SK-N-SH treated with all-trans-retinoic acid at 6 μM for 48 hours (cell line): ENCODE measurements around the gene MYO16.

Experiments
- ATAC-seq: fragments of 200-7000 bp; cut with Tn5 transposase; 3 replicates; pipeline ENCODE4 v1.9.1; 2020; ENCODE audit warnings: mild to moderate bottlenecking, moderate library complexity
- ARNTL ChIP-seq: fragments of 450-650 bp; formaldehyde crosslinking; IDR thresholded peaks from 2 replicates; pipeline ENCODE4 v1.5.0; 2020; ENCODE audit warnings: low read depth, mild to moderate bottlenecking, moderate library complexity, borderline replicate concordance
- BACH2 ChIP-seq: fragments of 250-450 bp; sonication (Bioruptor Pico); IDR thresholded peaks from 2 replicates; pipeline ENCODE4 v1.9.0; 2021; ENCODE audit warnings: mild to moderate bottlenecking, borderline replicate concordance
- CREB5 ChIP-seq: fragments of 250-450 bp; sonication (Bioruptor Pico); IDR thresholded peaks from 2 replicates; pipeline ENCODE4 v1.5.1; 2020; ENCODE audit warnings: low read depth, mild to moderate bottlenecking, moderate library complexity
- CSDC2 ChIP-seq: fragments of 250-450 bp; sonication (Bioruptor Pico); IDR thresholded peaks from 2 replicates; pipeline ENCODE4 v1.5.0; 2020; ENCODE audit warnings: mild to moderate bottlenecking, moderate library complexity
- CSRNP3 ChIP-seq: fragments of 250-450 bp; sonication (Bioruptor Pico); IDR thresholded peaks from 2 replicates; pipeline ENCODE4 v1.5.1; 2021; ENCODE audit warnings: mild to moderate bottlenecking, moderate library complexity
- GLIS3 ChIP-seq: fragments of 250-450 bp; sonication (Bioruptor Pico); IDR thresholded peaks from 2 replicates; pipeline ENCODE4 v1.5.0; 2020; ENCODE audit warnings: mild to moderate bottlenecking, moderate library complexity
- ISL1 ChIP-seq: fragments of 250-450 bp; sonication (Bioruptor Pico); IDR thresholded peaks from 2 replicates; pipeline ENCODE4 v2.1.2; 2022; ENCODE audit warnings: mild to moderate bottlenecking, moderate library complexity
- PATZ1 ChIP-seq: fragments of 250-450 bp; sonication (Bioruptor Pico); IDR thresholded peaks from 2 replicates; pipeline ENCODE4 v1.8.0; 2020; ENCODE audit warnings: mild to moderate bottlenecking, moderate library complexity, borderline replicate concordance
- POU6F1 ChIP-seq: fragments of 250-450 bp; sonication (Bioruptor Pico); IDR thresholded peaks from 2 replicates; pipeline ENCODE4 v1.8.0; 2021; ENCODE audit warnings: low read depth, mild to moderate bottlenecking, moderate library complexity, borderline replicate concordance
- PPARA ChIP-seq: fragments of 250-450 bp; sonication (Bioruptor Pico); IDR thresholded peaks from 2 replicates; pipeline ENCODE4 v1.5.0; 2020; ENCODE audit warnings: mild to moderate bottlenecking, borderline replicate concordance
- RARB ChIP-seq: fragments of 250-450 bp; sonication (Bioruptor Pico); IDR thresholded peaks from 2 replicates; pipeline ENCODE4 v1.8.0; 2021; ENCODE audit warnings: mild to moderate bottlenecking, moderate library complexity
- SNAI2 ChIP-seq: fragments of 250-450 bp; sonication (Bioruptor Pico); IDR thresholded peaks from 2 replicates; pipeline ENCODE4 v1.5.0; 2020; ENCODE audit warnings: mild to moderate bottlenecking, moderate library complexity
- TCF4 ChIP-seq: fragments of 250-450 bp; sonication (Bioruptor Pico); IDR thresholded peaks from 2 replicates; pipeline ENCODE4 v1.8.0; 2021; ENCODE audit warnings: mild to moderate bottlenecking, moderate library complexity, borderline replicate concordance
- TOX ChIP-seq: fragments of 250-450 bp; sonication (Bioruptor Pico); IDR thresholded peaks from 2 replicates; pipeline ENCODE4 v1.8.0; 2021; ENCODE audit warnings: mild to moderate bottlenecking, moderate library complexity, borderline replicate concordance
- TSHZ2 ChIP-seq: fragments of 250-450 bp; sonication (Bioruptor Pico); IDR thresholded peaks from 2 replicates; pipeline ENCODE4 v1.5.0; 2020; ENCODE audit warnings: mild to moderate bottlenecking, moderate library complexity
- ZC3H10 ChIP-seq: fragments of 250-450 bp; sonication (Bioruptor Pico); IDR thresholded peaks from 2 replicates; pipeline ENCODE4 v1.5.1; 2021; ENCODE audit warnings: mild to moderate bottlenecking, moderate library complexity
- ZFP3 ChIP-seq: fragments of 250-450 bp; sonication (Bioruptor Pico); IDR thresholded peaks from 2 replicates; pipeline ENCODE4 v1.5.0; 2020; ENCODE audit warnings: mild to moderate bottlenecking, moderate library complexity
- ZFP30 ChIP-seq: fragments of 450-650 bp; formaldehyde crosslinking; IDR thresholded peaks from 2 replicates; pipeline ENCODE4 v1.5.0; 2022; ENCODE audit warnings: mild to moderate bottlenecking, moderate library complexity
- ZNF565 ChIP-seq: fragments of 450-650 bp; formaldehyde crosslinking; conservative IDR thresholded peaks from 2 replicates; pipeline ENCODE4 v1.5.0; 2020; ENCODE audit warnings: low read depth, mild to moderate bottlenecking, moderate library complexity
- ZNF70 ChIP-seq: fragments of 450-650 bp; formaldehyde crosslinking; IDR thresholded peaks from 2 replicates; pipeline ENCODE4 v1.5.0; 2020; ENCODE audit warnings: mild to moderate bottlenecking, moderate library complexity
- ZNF8 ChIP-seq: fragments of 450-650 bp; formaldehyde crosslinking; IDR thresholded peaks from 2 replicates; pipeline ENCODE4 v1.5.0; 2020; ENCODE audit warnings: mild to moderate bottlenecking, moderate library complexity

Gene MYO16

GRCh38 chr13:109140054-109140453 is 510.6 kb downstream of the MYO16 start:
- no peak for ATAC-seq
- TF ChIP-seq TSHZ2 (CRISPR knock-in tag), result no peak
- no peak for TF ChIP-seq ZFP3 (CRISPR knock-in tag)
- no peak for TF ChIP-seq TOX (CRISPR knock-in tag)
- TF ChIP-seq, all 23 proteins: peak for 0

GRCh38 chr13:109140479-109141349 is 511.3 kb downstream of the MYO16 start:
- ATAC-seq, result peak; percentile 16
- TF ChIP-seq ISL1 (CRISPR knock-in tag) (no peak), RARB (CRISPR knock-in tag) (no peak), ARNTL (CRISPR knock-in tag) (no peak), ZFP30 (CRISPR knock-in tag) (no peak), ZNF70 (CRISPR knock-in tag) (no peak), GLIS3 (CRISPR knock-in tag) (no peak), CREB5 (no peak), PPARA (CRISPR knock-in tag) (no peak), ZC3H10 (CRISPR knock-in tag) (no peak), POU6F1 (no peak), CSDC2 (CRISPR knock-in tag) (no peak), ZNF8 (CRISPR knock-in tag) (no peak), CSRNP3 (no peak), BACH2 (CRISPR knock-in tag) (no peak), TCF4 (no peak), PATZ1 (CRISPR knock-in tag) (no peak), ZFP3 (CRISPR knock-in tag) (no peak), ZNF565 (CRISPR knock-in tag) (no peak)

- no peak for TF ChIP-seq SNAI2
- no peak for TF ChIP-seq BACH2 (CRISPR knock-in tag)
- no peak for TF ChIP-seq ISL1 (CRISPR knock-in tag)
- ATAC-seq, result no peak
Observed at GRCh38 chr13:109141706-109142105, 512.3 kb downstream of the MYO16 start.
